Measurements from ENCODE around the gene ANKRD33B.

GRCh38 chr5:10579536-10580521, 16.0 kb downstream of the ANKRD33B start:
- TF ChIP-seq, protein P1, sequence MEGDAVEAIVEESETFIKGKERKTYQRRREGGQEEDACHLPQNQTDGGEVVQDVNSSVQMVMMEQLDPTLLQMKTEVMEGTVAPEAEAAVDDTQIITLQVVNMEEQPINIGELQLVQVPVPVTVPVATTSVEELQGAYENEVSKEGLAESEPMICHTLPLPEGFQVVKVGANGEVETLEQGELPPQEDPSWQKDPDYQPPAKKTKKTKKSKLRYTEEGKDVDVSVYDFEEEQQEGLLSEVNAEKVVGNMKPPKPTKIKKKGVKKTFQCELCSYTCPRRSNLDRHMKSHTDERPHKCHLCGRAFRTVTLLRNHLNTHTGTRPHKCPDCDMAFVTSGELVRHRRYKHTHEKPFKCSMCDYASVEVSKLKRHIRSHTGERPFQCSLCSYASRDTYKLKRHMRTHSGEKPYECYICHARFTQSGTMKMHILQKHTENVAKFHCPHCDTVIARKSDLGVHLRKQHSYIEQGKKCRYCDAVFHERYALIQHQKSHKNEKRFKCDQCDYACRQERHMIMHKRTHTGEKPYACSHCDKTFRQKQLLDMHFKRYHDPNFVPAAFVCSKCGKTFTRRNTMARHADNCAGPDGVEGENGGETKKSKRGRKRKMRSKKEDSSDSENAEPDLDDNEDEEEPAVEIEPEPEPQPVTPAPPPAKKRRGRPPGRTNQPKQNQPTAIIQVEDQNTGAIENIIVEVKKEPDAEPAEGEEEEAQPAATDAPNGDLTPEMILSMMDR (IDR thresholded peaks at IDR 0.05 in 2 of 3, conservative IDR thresholded peaks at IDR 0.05 in 1 of 3; ENCODE audit: borderline replicate concordance in 1 of 3, insufficient read depth in 1 of 3, low read depth in 2 of 3, low read length in 2 of 3), result 0 out of 6 replicates have a peak, but pooled peaks of 1 of the 3 experiments have one; percentile 7
- TF ChIP-seq REST (IDR thresholded peaks at IDR 0.05; ENCODE audit: low read depth), result no peak
- no peak for TF ChIP-seq POLR2AphosphoS5 (IDR thresholded peaks at IDR 0.05; ENCODE audit: low read depth, low read length)
- TF ChIP-seq ZNF274 (IDR thresholded peaks at IDR 0.05; ENCODE audit: low read depth, low read length), result no peak
- no peak for TF ChIP-seq EZH2 (IDR thresholded peaks at IDR 0.05)
- no peak for TF ChIP-seq POLR2A (IDR thresholded peaks at IDR 0.05; ENCODE audit: borderline replicate concordance, extremely low read depth, insufficient read depth, insufficient read length)
- TF ChIP-seq ZFX (IDR thresholded peaks at IDR 0.05), result no peak
- no peak for TF ChIP-seq CEBPB (IDR thresholded peaks at IDR 0.05; ENCODE audit: low read depth)
- TF ChIP-seq ZBTB33 (IDR thresholded peaks at IDR 0.05; ENCODE audit: extremely low read depth, insufficient replicate concordance, low read length), result no peak

Data from HCT116 (cell line).